OCI-LY1 (cell line): Measurements from ENCODE around the gene PTS.
"Not testable (repeated sequence)": the region's sequence is repeated elsewhere in the genome, so short reads cannot be mapped to it uniquely, and the experiment has no call there.

ENCODE experiments used
- H2AFZ ChIP-seq: fragments of 200-600 bp; sonication (generic), shearing (Covaris generic); 2 replicates; pipeline ENCODE4 v1.6.0; 2014; ENCODE audit warnings: antibody characterized with exemption, mild to moderate bottlenecking, low read length
- H3F3A ChIP-seq: fragments of 200-600 bp; sonication (generic), shearing (Covaris generic); 2 replicates; pipeline ENCODE4 v1.6.0; 2014; ENCODE audit warnings: mild to moderate bottlenecking, antibody characterized with exemption, low read length, moderate library complexity; ENCODE audit not compliant: insufficient read depth
- H3K27ac ChIP-seq: fragments of 200-600 bp; sonication (generic); 2 replicates; pipeline ENCODE4 v1.5.1; 2014; ENCODE audit warnings: low read length, mixed run types, mild to moderate bottlenecking, low read depth; ENCODE audit not compliant: poor library complexity, severe bottlenecking
- H3K27me3 ChIP-seq: fragments of 200-600 bp; sonication (generic); 2 replicates; pipeline ENCODE4 v1.6.0; 2014; ENCODE audit warnings: antibody characterized with exemption, mild to moderate bottlenecking, low read length, moderate library complexity; ENCODE audit not compliant: insufficient read depth
- H3K36me3 ChIP-seq: fragments of 200-600 bp; sonication (generic); 2 replicates; pipeline ENCODE4 v1.6.1; 2014; ENCODE audit warnings: mild to moderate bottlenecking, antibody characterized with exemption, low read length, moderate library complexity, mixed read lengths; ENCODE audit not compliant: insufficient read depth
- H3K4me1 ChIP-seq: fragments of 200-600 bp; sonication (generic); 2 replicates; pipeline ENCODE4 v1.5.1; 2014; ENCODE audit warnings: mild to moderate bottlenecking, low read length, moderate library complexity; ENCODE audit not compliant: insufficient read depth, severe bottlenecking
- H3K4me2 ChIP-seq: fragments of 200-600 bp; sonication (generic), shearing (Covaris generic); 2 replicates; pipeline ENCODE4 v1.6.1; 2014; ENCODE audit warnings: low read length
- H3K4me3 ChIP-seq: fragments of 200-600 bp; sonication (generic); 2 replicates; pipeline ENCODE4 v1.5.1; 2014; ENCODE audit warnings: low read length, low read depth, mild to moderate bottlenecking, mixed read lengths; ENCODE audit not compliant: poor library complexity, severe bottlenecking
- H3K79me2 ChIP-seq: fragments of 200-600 bp; shearing (Covaris generic); 2 replicates; pipeline ENCODE4 v1.6.1; 2016; ENCODE audit warnings: mixed run types, low read length, mixed read lengths; ENCODE audit not compliant: insufficient read depth
- H3K9ac ChIP-seq: fragments of 200-600 bp; sonication (generic), shearing (Covaris generic); 2 replicates; pipeline ENCODE4 v1.6.1; 2014; ENCODE audit warnings: mild to moderate bottlenecking, low read length, mixed read lengths
- H3K9me2 ChIP-seq: fragments of 200-600 bp; sonication (generic), shearing (Covaris generic); 2 replicates; pipeline ENCODE4 v1.6.1; 2014; ENCODE audit warnings: low read depth, mild to moderate bottlenecking, low read length, mixed read lengths
- H3K9me3 ChIP-seq: fragments of 200-600 bp; shearing (Covaris generic); 2 replicates; pipeline ENCODE4 v1.6.1; 2014; ENCODE audit warnings: low read length, mixed read lengths
- H4K20me1 ChIP-seq: fragments of 200-600 bp; sonication (generic), shearing (Covaris generic); 2 replicates; pipeline ENCODE4 v1.6.0; 2016; ENCODE audit warnings: mild to moderate bottlenecking, low read length; ENCODE audit not compliant: insufficient read depth
- EZH2 ChIP-seq: fragments of 200-600 bp; sonication (generic), shearing (Covaris generic); IDR thresholded peaks from 2 replicates; pipeline ENCODE4 v1.8.0; 2017; ENCODE audit warnings: borderline replicate concordance, mixed run types, mild to moderate bottlenecking, antibody characterized with exemption, low read length, moderate library complexity, mixed read lengths
- TF ChIP-seq, protein P1 (sequence below): fragments of 200-600 bp; sonication (generic), shearing (Covaris generic); IDR thresholded peaks from 2 replicates; pipeline ENCODE4 v1.5.1; 2017; ENCODE audit warnings: mild to moderate bottlenecking, antibody characterized with exemption, low read length, moderate library complexity, mixed read lengths

Gene PTS

DNA sequence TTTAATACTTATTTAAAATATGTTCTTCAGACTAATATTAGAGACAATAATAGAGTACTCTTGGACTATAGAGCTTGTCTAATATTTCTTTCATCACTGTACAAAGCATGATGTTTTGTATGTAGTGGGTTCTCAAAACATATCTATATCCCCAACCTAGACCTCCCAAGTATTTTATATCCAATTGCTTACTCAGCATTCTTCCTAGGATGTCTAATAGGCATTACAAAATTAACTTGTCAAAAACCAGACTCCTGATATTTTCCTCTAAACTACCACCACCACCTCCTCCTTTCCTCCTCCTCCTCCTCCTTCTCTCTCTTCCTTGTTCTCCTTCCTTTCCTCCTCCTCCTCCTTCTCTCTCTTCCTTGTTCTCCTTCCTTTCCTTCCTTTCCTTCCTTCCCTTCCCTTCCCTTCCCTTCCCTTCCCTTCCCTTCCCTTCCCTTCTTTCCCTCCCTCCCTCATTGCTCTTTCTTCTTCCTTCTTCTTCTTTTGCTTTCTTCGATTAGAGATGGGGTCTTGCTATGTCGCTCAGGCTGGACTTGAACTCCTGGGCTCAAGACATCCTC lies 29.6 kb upstream of the PTS start:
- no peak overlapping the region for H3K4me2 ChIP-seq
- no peak overlapping the region for H3K4me3 ChIP-seq
- no peak overlapping the region for H3K9ac ChIP-seq
- no peak overlapping the region for H3K27ac ChIP-seq
- no peaks in the 10 kb centered on the region for H3K4me1 ChIP-seq
- H3F3A ChIP-seq, result no peaks in the 10 kb centered on the region
- no peak overlapping the region for H2AFZ ChIP-seq
- no peaks in the 10 kb centered on the region for H3K36me3 ChIP-seq
- H3K79me2 ChIP-seq, result no peaks in the 10 kb centered on the region
- no peaks in the 10 kb centered on the region for H3K27me3 ChIP-seq
- TF ChIP-seq, protein P1, sequence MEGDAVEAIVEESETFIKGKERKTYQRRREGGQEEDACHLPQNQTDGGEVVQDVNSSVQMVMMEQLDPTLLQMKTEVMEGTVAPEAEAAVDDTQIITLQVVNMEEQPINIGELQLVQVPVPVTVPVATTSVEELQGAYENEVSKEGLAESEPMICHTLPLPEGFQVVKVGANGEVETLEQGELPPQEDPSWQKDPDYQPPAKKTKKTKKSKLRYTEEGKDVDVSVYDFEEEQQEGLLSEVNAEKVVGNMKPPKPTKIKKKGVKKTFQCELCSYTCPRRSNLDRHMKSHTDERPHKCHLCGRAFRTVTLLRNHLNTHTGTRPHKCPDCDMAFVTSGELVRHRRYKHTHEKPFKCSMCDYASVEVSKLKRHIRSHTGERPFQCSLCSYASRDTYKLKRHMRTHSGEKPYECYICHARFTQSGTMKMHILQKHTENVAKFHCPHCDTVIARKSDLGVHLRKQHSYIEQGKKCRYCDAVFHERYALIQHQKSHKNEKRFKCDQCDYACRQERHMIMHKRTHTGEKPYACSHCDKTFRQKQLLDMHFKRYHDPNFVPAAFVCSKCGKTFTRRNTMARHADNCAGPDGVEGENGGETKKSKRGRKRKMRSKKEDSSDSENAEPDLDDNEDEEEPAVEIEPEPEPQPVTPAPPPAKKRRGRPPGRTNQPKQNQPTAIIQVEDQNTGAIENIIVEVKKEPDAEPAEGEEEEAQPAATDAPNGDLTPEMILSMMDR, result no peak
- TF ChIP-seq EZH2, result no peak
- no peaks in the 10 kb centered on the region for H3K9me2 ChIP-seq
- H4K20me1 ChIP-seq, result no peaks in the 10 kb centered on the region
- H3K9me3 ChIP-seq, result no peaks in the 10 kb centered on the region

DNA sequence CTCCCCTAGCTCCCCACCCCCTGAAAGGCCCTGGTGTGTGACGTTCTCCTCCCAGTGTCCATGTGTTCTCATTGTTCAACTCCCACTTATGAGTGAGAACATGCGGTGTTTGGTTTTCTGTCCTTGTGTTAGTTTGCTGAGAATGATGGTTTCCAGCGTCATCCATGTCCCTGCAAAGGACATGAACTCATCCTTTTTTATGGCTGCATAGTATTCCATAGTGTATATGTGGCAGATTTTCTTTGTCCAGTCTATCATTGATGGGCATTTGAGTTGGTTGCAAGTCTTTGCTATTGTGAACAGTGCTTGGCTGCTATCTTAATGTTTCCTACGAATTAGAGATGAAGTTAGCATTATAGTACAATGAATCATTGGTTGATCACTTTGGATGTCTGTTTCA lies 27.1 kb upstream of the PTS start:
- H3K9ac ChIP-seq, H2AFZ ChIP-seq, H3K4me3 ChIP-seq, H3K9me3 ChIP-seq, H3K4me1 ChIP-seq, H3K27me3 ChIP-seq, H3K27ac ChIP-seq, H3F3A ChIP-seq, H3K36me3 ChIP-seq, H3K79me2 ChIP-seq, H3K4me2 ChIP-seq, H4K20me1 ChIP-seq, H3K9me2 ChIP-seq: not testable (repeated sequence)

DNA sequence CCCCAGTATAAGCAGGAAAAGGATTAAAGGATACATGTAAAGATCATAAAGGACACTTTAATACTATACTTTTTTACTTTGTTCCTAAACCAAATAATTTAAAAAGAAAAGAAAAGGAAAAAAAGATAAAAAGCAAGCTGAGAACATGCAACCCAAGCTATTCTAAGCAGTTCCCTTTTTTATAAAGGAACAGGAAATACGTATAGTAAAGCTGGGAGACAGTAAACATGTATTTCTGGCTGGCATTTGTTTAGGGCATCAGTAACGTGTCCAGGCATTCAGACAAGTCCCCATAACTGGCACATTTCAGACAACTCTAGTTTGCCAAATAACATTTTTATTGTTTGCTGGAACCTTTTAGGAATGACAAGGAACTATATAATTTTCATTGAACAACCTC lies 26.0 kb upstream of the PTS start:
- Histone ChIP-seq H3K27me3 (no peaks in the 10 kb centered on the region), H3K4me3 (no peak overlapping the region), H3K4me1 (no peaks in the 10 kb centered on the region), H3K27ac (no peak overlapping the region), H3F3A (no peaks in the 10 kb centered on the region), H3K9me3 (no peaks in the 10 kb centered on the region), H3K9me2 (no peaks in the 10 kb centered on the region), H4K20me1 (no peaks in the 10 kb centered on the region), H2AFZ (no peak overlapping the region), H3K36me3 (no peaks in the 10 kb centered on the region), H3K4me2 (no peak overlapping the region), H3K79me2 (no peaks in the 10 kb centered on the region), H3K9ac (no peak overlapping the region)
- no peak for TF ChIP-seq EZH2
- TF ChIP-seq, protein P1, result no peak

DNA sequence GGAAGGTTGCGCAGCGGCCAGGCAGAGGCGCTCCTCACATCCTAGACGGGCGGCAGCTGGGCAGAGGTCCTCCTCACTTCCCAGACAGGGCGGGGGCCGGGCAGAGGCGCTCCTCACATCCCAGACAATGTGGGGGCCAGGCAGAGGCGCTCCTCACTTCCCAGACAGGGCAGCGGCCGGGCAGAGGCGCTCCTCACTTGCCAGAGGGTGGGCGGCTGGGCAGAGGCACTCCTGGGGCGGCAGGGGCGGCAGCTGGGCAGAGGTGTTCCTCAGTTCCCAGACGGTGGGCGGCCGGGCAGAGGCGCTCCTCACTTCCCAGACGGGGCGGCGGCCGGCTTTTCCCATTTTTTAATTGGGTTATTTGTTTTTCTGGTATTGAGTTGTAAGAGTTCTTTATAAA lies 20.2 kb upstream of the PTS start:
- no peak overlapping the region for H3K9ac ChIP-seq
- H3K9me2 ChIP-seq, result no peaks in the 10 kb centered on the region
- no peaks in the 10 kb centered on the region for H3F3A ChIP-seq
- H3K9me3 ChIP-seq, result no peaks in the 10 kb centered on the region
- TF ChIP-seq EZH2, result no peak
- TF ChIP-seq, protein P1, result no peak
- no peaks in the 10 kb centered on the region for H3K36me3 ChIP-seq
- H4K20me1 ChIP-seq, result no peaks in the 10 kb centered on the region
- no peak overlapping the region for H3K4me3 ChIP-seq
- H3K4me2 ChIP-seq, result no peak overlapping the region
- H3K27ac ChIP-seq, result no peak overlapping the region
- no peaks in the 10 kb centered on the region for H3K27me3 ChIP-seq
- H2AFZ ChIP-seq, result no peak overlapping the region
- H3K79me2 ChIP-seq, result no peaks in the 10 kb centered on the region
- no peaks in the 10 kb centered on the region for H3K4me1 ChIP-seq
